A673 (cell line): ENCODE results near the gene PMFBP1.

ENCODE experiments used
- CTCF ChIP-seq: fragments of 300-800, 200-600 bp; sonication (generic); conservative IDR thresholded peaks from 2 replicates; pipeline ENCODE4 v1.5.1; 2017; ENCODE audit warnings: low read depth, mild to moderate bottlenecking, antibody characterized with exemption, low read length, moderate library complexity, mixed read lengths
- EZH2 ChIP-seq: fragments of 200-600 bp; sonication (generic); IDR thresholded peaks from 2 replicates; pipeline ENCODE4 v1.6.1; 2017; ENCODE audit warnings: borderline replicate concordance, low read depth, mild to moderate bottlenecking, mixed read lengths, antibody characterized with exemption, low read length; ENCODE audit not compliant: poor library complexity, severe bottlenecking

- TF ChIP-seq CTCF = no peak
- no peak for TF ChIP-seq EZH2
Measured at GRCh38 chr16:72219282-72219681, 47.3 kb upstream of the PMFBP1 start.
